Muscle of leg (tissue), 11 donors: Measurements from ENCODE around the gene RIOX2. TPM values are rescaled to one million over a fixed set of nuclear protein-coding genes. Genes with fewer than 3 reads are reported as not detected.

Source experiments
- DNase-seq: peaks from one replicate; pipeline ENCODE4 v3.0.0; 2013
- H3K27ac ChIP-seq: one replicate; pipeline ENCODE4 v1.5.1; 2013; ENCODE audit warnings: mild to moderate bottlenecking, low read length, control low read depth
- H3K27me3 ChIP-seq: one replicate; pipeline ENCODE4 v1.6.1; 2013; ENCODE audit warnings: low read length; ENCODE audit not compliant: control insufficient read depth, insufficient read depth
- H3K36me3 ChIP-seq: one replicate; pipeline ENCODE4 v1.6.1; 2013; ENCODE audit warnings: low read length; ENCODE audit not compliant: control insufficient read depth, insufficient read depth
- H3K4me1 ChIP-seq: one replicate; pipeline ENCODE4 v1.6.1; 2013; ENCODE audit warnings: low read length; ENCODE audit not compliant: control insufficient read depth, insufficient read depth
- H3K4me3 ChIP-seq: one replicate; pipeline ENCODE4 v1.5.1; 2013; ENCODE audit warnings: low read length, control low read depth
- H3K9me3 ChIP-seq: replicated peaks from 2 replicates; pipeline ENCODE4 v1.6.1; 2013; ENCODE audit warnings: low read depth, low read length; ENCODE audit not compliant: control insufficient read depth
- WGBS: methylation state at CpG from one replicate; pipeline ENCODE4 v1.1.5; 2013; ENCODE audit warnings: missing lambda C conversion rate; ENCODE audit not compliant: insufficient coverage; 5-methylcytosine and 5-hydroxymethylcytosine counted together
- polyA plus RNA-seq, 8 donors: library from polyadenylated mRNA; unstranded; fragments of 120-200 nt; gene quantifications; one replicate each; pipeline versions ENCODE4 v1.2.1 to v1.2.3, GENCODE V29; 2013; ENCODE audit warnings: inconsistent platforms in 1 of 8, low replicate concordance in 1 of 8; ENCODE audit not compliant: insufficient read length in 8 of 8, insufficient read depth in 1 of 8
- total RNA-seq: library from RNA; stranded (reverse); fragments of 120-200 nt; gene quantifications from one replicate; pipeline ENCODE4 v1.2.4, GENCODE V29; 2013

RIOX2 gene
- total and polyA plus RNA-seq, 9 donors = 34.6 to 44.7 (median 38.6) TPM

DNA sequence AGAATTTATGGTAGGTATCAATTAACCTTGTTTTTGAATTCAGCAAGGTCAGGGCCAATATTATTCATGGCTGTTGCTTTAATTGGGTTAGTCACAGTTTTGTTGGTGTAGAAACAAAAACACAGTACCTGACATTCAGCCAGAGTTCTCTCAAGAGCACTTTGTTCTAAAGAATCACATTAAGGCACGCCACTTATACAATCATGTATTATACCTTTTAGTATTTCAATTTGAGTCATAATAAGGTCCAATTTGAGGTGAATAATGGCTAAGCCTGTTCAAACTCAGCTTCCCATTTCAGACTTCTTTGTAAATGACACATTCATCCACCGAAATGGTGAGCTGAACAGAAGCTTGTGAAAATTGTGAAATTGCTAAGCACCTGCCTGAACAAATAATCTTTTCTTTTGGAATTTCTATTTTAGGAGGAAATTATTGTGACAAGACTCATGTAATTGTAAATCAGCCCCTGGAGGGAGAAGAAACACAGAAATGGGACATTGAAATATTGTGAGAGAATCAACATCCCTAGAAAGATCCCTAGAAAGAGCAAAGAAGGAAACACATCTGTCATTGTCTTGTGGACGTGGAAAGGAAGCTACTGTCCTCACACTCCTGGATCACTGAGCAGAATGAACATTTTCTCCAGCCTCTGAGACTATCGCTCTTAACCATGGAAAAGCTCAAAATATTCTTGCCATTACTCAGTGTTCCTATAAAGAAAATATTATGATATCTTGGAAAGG, 29.3 kb downstream of the RIOX2 start:
- no peak overlapping the region for H3K4me3 ChIP-seq
- H3K9me3 ChIP-seq = no peaks in the 10 kb centered on the region
- no peaks in the 10 kb centered on the region for H3K4me1 ChIP-seq
- no peaks in the 10 kb centered on the region for H3K27me3 ChIP-seq
- no peak overlapping the region for H3K27ac ChIP-seq
- peaks cover 34% of the 10 kb centered on the region for H3K36me3 ChIP-seq
- no CpG with 5 or more reads among the region's 4 CpGs for WGBS
- DNase-seq = no peak

DNA sequence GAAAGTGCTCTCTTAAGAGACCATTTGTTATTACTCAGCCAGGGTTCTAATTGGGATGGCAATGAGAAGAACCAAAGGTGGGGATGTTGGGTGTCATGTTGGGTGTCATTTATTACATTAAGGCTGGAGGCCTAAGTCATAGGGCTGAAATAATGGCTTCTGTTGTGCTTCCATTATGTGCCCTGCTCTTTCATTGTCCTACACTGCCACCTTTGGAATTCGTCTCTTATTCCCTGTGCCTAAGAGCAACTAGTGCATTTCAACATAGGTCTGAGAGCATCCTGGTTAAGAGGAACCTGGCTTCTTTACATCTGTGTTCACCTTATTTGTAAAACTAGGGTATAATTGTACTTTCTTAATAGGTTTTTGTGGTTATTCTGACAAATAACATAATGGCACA, 32.2 kb downstream of the RIOX2 start:
- H3K36me3 ChIP-seq = peaks cover 29% of the 10 kb centered on the region
- no peak overlapping the region for H3K27ac ChIP-seq
- DNase-seq = no peak
- WGBS = 78% methylated on average over 1 of the region's 1 CpG
- no peaks in the 10 kb centered on the region for H3K4me1 ChIP-seq
- H3K9me3 ChIP-seq = no peaks in the 10 kb centered on the region
- no peaks in the 10 kb centered on the region for H3K27me3 ChIP-seq
- H3K4me3 ChIP-seq = no peak overlapping the region

DNA sequence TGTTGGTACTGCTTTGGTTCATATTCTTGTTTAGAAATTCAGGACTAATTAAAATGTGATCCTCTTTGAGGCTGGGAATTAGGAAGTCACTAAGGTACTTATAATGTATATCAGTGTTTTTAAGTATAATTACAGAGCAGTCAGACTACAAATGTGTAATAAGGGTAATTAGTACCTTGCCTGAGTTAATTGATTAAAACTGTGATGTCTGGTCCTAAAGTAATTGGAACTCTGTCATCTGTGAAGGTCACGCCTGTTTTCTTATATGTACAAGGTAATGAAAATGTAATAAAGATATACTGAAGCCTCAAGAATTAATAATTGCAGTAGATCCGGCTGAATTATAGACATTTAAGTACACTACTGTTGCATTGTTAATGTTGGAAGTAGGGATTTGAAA, 32.8 kb downstream of the RIOX2 start:
- Histone ChIP-seq H3K27me3 (no peaks in the 10 kb centered on the region), H3K4me1 (no peaks in the 10 kb centered on the region), H3K36me3 (peaks cover 27% of the 10 kb centered on the region), H3K27ac (no peak overlapping the region), H3K4me3 (no peak overlapping the region), H3K9me3 (no peaks in the 10 kb centered on the region)
- no peak for DNase-seq
- no CpG with 5 or more reads among the region's 2 CpGs for WGBS

DNA sequence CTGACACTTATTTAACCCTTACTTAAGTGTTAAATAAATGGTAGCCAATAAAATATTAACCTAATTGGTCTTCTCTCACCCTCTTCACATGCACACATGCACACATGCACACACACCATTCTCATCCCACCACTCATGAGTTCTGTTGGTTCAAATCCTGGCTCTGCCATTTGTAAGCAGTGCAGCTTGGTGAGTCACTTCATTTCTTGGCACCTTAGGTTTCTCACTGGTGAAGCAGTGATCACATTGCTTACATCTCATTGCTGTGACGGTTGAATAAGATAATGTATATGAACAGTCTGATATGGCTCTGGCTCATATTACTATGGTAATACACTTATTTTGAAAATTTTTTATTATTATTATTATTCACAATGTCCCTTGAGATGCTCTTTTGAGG, 33.8 kb downstream of the RIOX2 start:
- Histone ChIP-seq H3K36me3 (peaks cover 36% of the 10 kb centered on the region), H3K27me3 (no peaks in the 10 kb centered on the region), H3K4me3 (no peak overlapping the region), H3K9me3 (no peaks in the 10 kb centered on the region), H3K4me1 (no peaks in the 10 kb centered on the region), H3K27ac (no peak overlapping the region)
- no peak for DNase-seq
- WGBS = no CpG with 5 or more reads among the region's 1 CpG

DNA sequence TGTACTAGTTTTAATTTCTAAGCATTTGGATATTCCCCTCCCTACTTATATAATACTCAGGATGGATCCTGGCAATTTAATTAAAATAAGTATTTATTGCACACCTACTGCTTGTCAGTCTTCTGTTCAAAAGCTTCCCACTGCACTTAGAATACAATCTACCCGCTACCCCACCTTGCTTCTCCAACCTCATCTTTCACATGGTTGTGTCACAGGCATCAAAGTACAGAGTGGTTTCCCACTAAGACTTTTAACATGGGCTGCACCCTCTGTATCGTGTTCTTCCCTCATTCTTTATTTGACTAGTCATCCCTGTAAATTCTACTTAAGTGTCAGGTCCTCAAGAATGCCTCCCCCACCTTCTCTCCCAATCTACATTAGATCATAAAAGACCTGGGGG, 35.0 kb downstream of the RIOX2 start:
- Histone ChIP-seq H3K27me3 (no peaks in the 10 kb centered on the region), H3K9me3 (no peaks in the 10 kb centered on the region), H3K27ac (no peak overlapping the region), H3K4me3 (no peak overlapping the region), H3K4me1 (peaks cover 3% of the 10 kb centered on the region), H3K36me3 (peaks cover 31% of the 10 kb centered on the region)
- 83% methylated on average over 2 of the region's 2 CpGs for WGBS
- no peak for DNase-seq

DNA sequence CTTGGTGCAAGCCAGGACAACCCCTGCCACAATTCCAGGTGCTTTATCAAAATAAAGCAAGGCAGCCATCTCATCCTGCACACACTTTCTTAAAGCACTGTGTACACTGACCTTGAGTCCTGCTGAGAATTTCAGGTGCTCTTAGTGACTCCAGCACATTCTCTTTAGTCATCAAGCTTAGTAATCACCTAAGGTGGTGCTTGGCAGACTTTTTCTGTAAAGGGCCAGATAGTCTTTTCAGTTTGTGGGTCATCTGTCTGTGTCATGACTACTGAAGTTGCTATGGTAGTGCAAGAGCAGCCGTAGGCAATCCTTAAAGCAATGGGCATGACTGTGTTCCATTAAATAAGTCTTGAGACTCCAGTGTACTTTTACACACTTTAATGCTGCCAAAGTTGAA, 36.4 kb downstream of the RIOX2 start:
- WGBS = no CpG with 5 or more reads among the region's 1 CpG
- H3K9me3 ChIP-seq = no peaks in the 10 kb centered on the region
- H3K27me3 ChIP-seq = no peaks in the 10 kb centered on the region
- no peak overlapping the region for H3K4me3 ChIP-seq
- H3K36me3 ChIP-seq = peaks cover 29% of the 10 kb centered on the region
- peaks cover 3% of the 10 kb centered on the region for H3K4me1 ChIP-seq
- no peak for DNase-seq
- H3K27ac ChIP-seq = no peak overlapping the region

DNA sequence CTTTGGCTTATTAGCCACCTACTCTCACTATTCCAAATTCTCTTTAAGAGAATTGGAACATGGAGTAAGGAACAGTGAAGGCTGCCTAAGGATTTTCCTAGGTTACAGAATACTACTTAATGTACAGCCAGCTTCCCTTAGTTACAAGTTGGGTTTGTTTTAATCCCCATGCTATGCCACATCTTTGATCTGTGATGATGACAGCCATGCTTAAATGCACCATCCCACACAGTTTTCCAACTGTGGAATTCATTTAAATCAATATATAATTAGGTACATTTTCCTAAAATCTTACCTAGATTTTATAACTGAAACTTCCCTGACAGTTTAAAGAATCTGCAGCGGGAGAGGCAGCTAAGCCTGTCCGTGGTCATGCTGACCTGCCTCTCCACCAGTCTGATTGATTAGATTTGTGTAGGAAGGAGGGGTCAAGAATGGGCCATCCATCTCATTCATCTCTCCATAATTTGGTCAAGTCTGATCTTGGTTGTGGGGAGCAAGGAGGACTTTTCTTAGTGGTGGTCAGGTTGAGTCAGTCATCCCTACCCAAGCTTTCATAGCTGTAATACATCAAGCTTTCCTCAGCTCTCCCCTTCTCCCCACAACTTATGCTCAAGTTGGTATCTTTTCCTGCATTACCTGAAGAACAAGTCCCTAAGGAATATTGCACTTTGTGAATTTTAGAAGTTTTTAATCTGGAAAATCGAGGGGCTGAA, 37.1 kb downstream of the RIOX2 start:
- no peak for DNase-seq
- Histone ChIP-seq H3K4me3 (no peak overlapping the region), H3K27ac (no peak overlapping the region), H3K4me1 (peaks cover 3% of the 10 kb centered on the region), H3K36me3 (peaks cover 29% of the 10 kb centered on the region), H3K9me3 (no peaks in the 10 kb centered on the region), H3K27me3 (no peaks in the 10 kb centered on the region)
- 100% methylated on average over 1 of the region's 3 CpGs for WGBS

DNA sequence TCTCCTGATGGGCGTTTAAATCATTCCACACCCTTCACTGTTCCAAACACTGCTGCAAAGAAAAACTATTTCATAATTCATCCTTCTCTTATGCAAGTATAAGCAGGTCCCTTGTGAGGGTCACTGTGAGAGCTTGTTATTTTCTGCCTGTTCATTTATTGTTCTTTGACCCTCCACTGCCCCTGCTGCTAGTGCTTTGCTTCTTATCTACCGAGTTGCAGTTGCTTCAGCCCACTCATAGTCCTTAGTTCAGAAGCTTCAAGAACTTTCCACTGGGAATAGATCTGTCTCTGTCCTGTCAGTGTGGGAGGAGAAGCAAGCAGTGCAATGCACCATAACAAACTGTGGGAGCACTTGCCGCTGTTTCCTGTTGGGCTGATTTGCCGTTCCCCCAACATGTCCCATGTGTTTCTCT, 39.8 kb downstream of the RIOX2 start:
- DNase-seq = peak; percentile 28
- 27% methylated on average over 2 of the region's 4 CpGs for WGBS
- H3K36me3 ChIP-seq = peaks cover 20% of the 10 kb centered on the region
- H3K9me3 ChIP-seq = no peaks in the 10 kb centered on the region
- H3K27me3 ChIP-seq = no peaks in the 10 kb centered on the region
- no peak overlapping the region for H3K4me3 ChIP-seq
- H3K27ac ChIP-seq = no peak overlapping the region
- peaks cover 3% of the 10 kb centered on the region for H3K4me1 ChIP-seq

DNA sequence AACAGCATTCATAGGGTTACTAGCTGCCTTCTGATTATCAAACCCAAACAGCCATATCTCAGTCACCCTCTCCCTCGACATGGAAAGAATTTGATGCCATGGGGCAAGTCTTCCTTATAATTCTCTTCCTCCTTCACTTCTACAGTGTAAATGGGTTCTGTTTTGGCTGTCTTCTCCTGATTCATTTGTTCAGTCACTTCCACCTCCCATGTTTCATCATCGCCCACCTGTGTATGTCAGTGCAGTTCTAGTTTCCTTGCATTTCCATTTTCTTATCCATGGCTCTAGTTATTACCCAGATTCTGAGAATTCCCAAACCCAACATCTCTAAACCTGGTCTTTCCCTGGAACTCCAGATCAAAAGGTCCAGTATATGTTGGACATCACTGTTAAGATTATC, 41.0 kb downstream of the RIOX2 start:
- Histone ChIP-seq H3K36me3 (peaks cover 20% of the 10 kb centered on the region), H3K9me3 (no peaks in the 10 kb centered on the region), H3K4me1 (peaks cover 3% of the 10 kb centered on the region), H3K27me3 (no peaks in the 10 kb centered on the region), H3K27ac (no peak overlapping the region), H3K4me3 (no peak overlapping the region)
- no peak for DNase-seq
- 100% methylated on average over 1 of the region's 2 CpGs for WGBS

DNA sequence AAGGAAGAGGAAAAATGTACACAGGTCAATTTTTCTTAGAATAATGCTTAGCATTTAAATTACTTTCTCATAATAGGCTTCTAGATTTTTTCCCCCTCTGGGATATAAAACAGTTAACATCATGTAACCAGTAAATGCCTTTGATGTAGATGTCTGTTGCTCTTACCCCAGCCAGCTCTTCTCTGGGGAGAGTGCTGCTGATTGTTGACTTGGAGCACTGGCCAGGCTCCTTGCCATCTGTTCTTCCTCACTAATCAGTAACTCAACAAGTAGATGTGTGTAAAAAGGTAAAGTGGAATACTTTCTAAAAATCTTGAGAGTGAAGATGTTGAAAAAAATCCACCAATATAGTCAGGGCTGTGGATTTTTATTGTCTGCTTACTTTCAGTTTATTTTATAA, 42.2 kb downstream of the RIOX2 start:
- H3K36me3 ChIP-seq = peaks cover 12% of the 10 kb centered on the region

More for the DNA sequence above, 42.2 kb downstream of the RIOX2 start:
- Histone ChIP-seq H3K4me1 (peaks cover 3% of the 10 kb centered on the region), H3K4me3 (no peak overlapping the region), H3K27ac (no peak overlapping the region), H3K9me3 (no peaks in the 10 kb centered on the region), H3K27me3 (no peaks in the 10 kb centered on the region)
- peak; percentile 7 for DNase-seq
